GM23338 (cell line): ENCODE data around the gene ITGB1BP1. TPM values are rescaled to one million over a fixed set of nuclear protein-coding genes. Genes with fewer than 3 reads are reported as not detected.

Experiments
- ATAC-seq: fragments of 200-7000 bp; cut with Tn5 transposase; 3 replicates; pipeline ENCODE4 v1.9.1; 2020
- DNase-seq: peaks from one replicate; pipeline ENCODE4 v3.0.0-alpha.2; 2015; ENCODE audit warnings: low spot score
- H2AFZ ChIP-seq: fragments of 200-600 bp; sonication (generic); 2 replicates; pipeline ENCODE4 v1.8.0; 2016; ENCODE audit warnings: antibody characterized with exemption, mild to moderate bottlenecking, moderate library complexity
- H3F3A ChIP-seq: fragments of 200-600 bp; sonication (generic); replicated peaks from 2 replicates; pipeline ENCODE4 v1.8.0; 2017; ENCODE audit warnings: antibody characterized with exemption, mixed run types, low read depth
- H3K27ac ChIP-seq: fragments of 200-600 bp; sonication (generic); 2 replicates; pipeline ENCODE4 v1.6.1; 2016; ENCODE audit warnings: low read depth
- H3K27me3 ChIP-seq: fragments of 200-600 bp; sonication (generic); 2 replicates; pipeline ENCODE4 v1.8.0; 2016; ENCODE audit warnings: mild to moderate bottlenecking, mixed run types, moderate library complexity; ENCODE audit not compliant: insufficient read depth
- H3K36me3 ChIP-seq: fragments of 200-600 bp; sonication (generic); 2 replicates; pipeline ENCODE4 v1.8.0; 2016; ENCODE audit warnings: mild to moderate bottlenecking; ENCODE audit not compliant: insufficient read depth
- H3K4me1 ChIP-seq: fragments of 200-600 bp; sonication (generic); 2 replicates; pipeline ENCODE4 v1.8.0; 2016; ENCODE audit warnings: mild to moderate bottlenecking, moderate library complexity; ENCODE audit not compliant: insufficient read depth
- H3K4me2 ChIP-seq: fragments of 200-600 bp; sonication (generic); 2 replicates; pipeline ENCODE4 v1.7.1; 2017; ENCODE audit warnings: mixed run types
- H3K4me3 ChIP-seq: fragments of 200-600 bp; sonication (generic); 2 replicates; pipeline ENCODE4 v1.6.1; 2016; ENCODE audit warnings: mixed run types
- H3K79me2 ChIP-seq: fragments of 200-600 bp; sonication (generic); replicated peaks from 2 replicates; pipeline ENCODE4 v1.8.0; 2017; ENCODE audit warnings: mild to moderate bottlenecking; ENCODE audit not compliant: insufficient read depth
- H3K9me2 ChIP-seq: fragments of 200-600 bp; sonication (generic); 2 replicates; pipeline ENCODE4 v1.8.0; 2017; ENCODE audit not compliant: insufficient read depth
- H4K20me1 ChIP-seq: fragments of 200-600 bp; sonication (generic); replicated peaks from 2 replicates; pipeline ENCODE4 v1.8.0; 2017; ENCODE audit warnings: mild to moderate bottlenecking; ENCODE audit not compliant: insufficient read depth
- H3K27ac Mint-ChIP-seq: 2 replicates; pipeline ENCODE4 v1.8.0; 2020; ENCODE audit warnings: inconsistent platforms, mild to moderate bottlenecking, moderate library complexity, mixed read lengths
- H3K27me3 Mint-ChIP-seq: 3 replicates; pipeline ENCODE4 v1.8.0; 2022; ENCODE audit warnings: low read depth, mild to moderate bottlenecking, moderate library complexity, mixed read lengths, inconsistent platforms; ENCODE audit not compliant: insufficient read depth, poor library complexity
- H3K36me3 Mint-ChIP-seq: 3 replicates; pipeline ENCODE4 v1.8.0; 2021; ENCODE audit warnings: low read depth, mild to moderate bottlenecking, inconsistent platforms, moderate library complexity, mixed read lengths
- H3K4me1 Mint-ChIP-seq: 3 replicates; pipeline ENCODE4 v1.8.0; 2020; ENCODE audit warnings: mild to moderate bottlenecking, inconsistent platforms, mixed read lengths
- H3K4me3 Mint-ChIP-seq: 3 replicates; pipeline ENCODE4 v1.8.0; 2021; ENCODE audit warnings: moderate library complexity, mild to moderate bottlenecking, inconsistent platforms, mixed read lengths
- H3K9me3 Mint-ChIP-seq: 3 replicates; pipeline ENCODE4 v1.8.0; 2020; ENCODE audit warnings: moderate library complexity, mild to moderate bottlenecking, inconsistent platforms, mixed read lengths
- CTCF ChIP-seq, 2 experiments: fragments of 200-600 bp in 1 of 2; sonication (generic) in 1 of 2; conservative IDR thresholded peaks; 2 replicates each; pipeline versions ENCODE4 v1.5.1 to v1.6.1; 2016 to 2017; ENCODE audit warnings: antibody characterized with exemption in 2 of 2, low read depth in 2 of 2, mild to moderate bottlenecking in 2 of 2, moderate library complexity in 1 of 2
- ETS1 ChIP-seq: IDR thresholded peaks from 2 replicates; pipeline ENCODE4 v1.6.1; 2016; ENCODE audit warnings: antibody characterized with exemption
- EZH2 ChIP-seq: fragments of 200-600 bp; sonication (generic); IDR thresholded peaks from one replicate; pipeline ENCODE4 v1.8.0; 2017; ENCODE audit warnings: antibody characterized with exemption, mild to moderate bottlenecking, low read depth; ENCODE audit not compliant: unreplicated experiment
- EZH2phosphoT487 ChIP-seq: fragments of 200-600 bp; sonication (generic); IDR thresholded peaks from one replicate; pipeline ENCODE4 v1.8.1; 2018; ENCODE audit warnings: antibody characterized with exemption; ENCODE audit not compliant: unreplicated experiment
- JUNB ChIP-seq: IDR thresholded peaks from one replicate; pipeline ENCODE4 v1.6.1; 2016; ENCODE audit warnings: antibody characterized with exemption; ENCODE audit not compliant: unreplicated experiment
- STAT1 ChIP-seq: IDR thresholded peaks from one replicate; pipeline ENCODE4 v1.6.1; 2016; ENCODE audit warnings: antibody characterized with exemption; ENCODE audit not compliant: unreplicated experiment
- ZNF114 ChIP-seq: fragments of 250-450 bp; sonication (Bioruptor Pico); IDR thresholded peaks from 2 replicates; pipeline ENCODE4 v1.5.0; 2020; ENCODE audit warnings: mild to moderate bottlenecking, moderate library complexity
- ZNF331 ChIP-seq: fragments of 250-450 bp; sonication (Bioruptor Pico); IDR thresholded peaks from 2 replicates; pipeline ENCODE4 v1.5.0; 2020; ENCODE audit warnings: low read depth, mild to moderate bottlenecking, moderate library complexity
- ZNF462 ChIP-seq: fragments of 250-450 bp; sonication (Bioruptor Pico); IDR thresholded peaks from 2 replicates; pipeline ENCODE4 v1.5.0; 2020; ENCODE audit warnings: mild to moderate bottlenecking, moderate library complexity
- polyA plus RNA-seq: library from polyadenylated mRNA; unstranded; fragments of >200 nt; fragmentation: Nextera tagmentation; extraction: Ambion mirVana; gene quantifications from 2 replicates; pipeline ENCODE4 v1.2.1, GENCODE V29; 2016
- total RNA-seq: library from RNA; depleted of rRNA; stranded (reverse); fragments of >200 nt; shearing (Covaris generic); gene quantifications from 2 replicates; pipeline ENCODE4 v1.2.3, GENCODE V29; 2014

Gene ITGB1BP1
- total and polyA plus RNA-seq, 2 experiments from 2014 or later: 29.1 to 63.5 TPM

GRCh38 chr2:9364791-9365497 is 58.4 kb downstream of the ITGB1BP1 start (continued):
- no peak for TF ChIP-seq ZNF462 (CRISPR knock-in tag)

GRCh38 chr2:9364373-9364772 is 59.0 kb downstream of the ITGB1BP1 start:
- Histone ChIP-seq H3K9me2 (no peaks in the 10 kb centered on the region), H3F3A (no peaks in the 10 kb centered on the region), H3K27ac (no peak overlapping the region), H3K4me3 (no peak overlapping the region), H4K20me1 (no peaks in the 10 kb centered on the region), H2AFZ (no peak overlapping the region), H3K36me3 (no peaks in the 10 kb centered on the region; the same call in 1 of the 2 replicates), H3K4me1 (no peaks in the 10 kb centered on the region), H3K79me2 (no peaks in the 10 kb centered on the region), H3K27me3 (no peaks in the 10 kb centered on the region), H3K4me2 (no peak overlapping the region)
- Mint-ChIP-seq H3K36me3 (peaks cover 27% of the 10 kb centered on the region; the same call in 2 of the 3 replicates), H3K27me3 (peaks cover 3% of the 10 kb centered on the region), H3K9me3 (no peaks in the 10 kb centered on the region), H3K4me1 (no peaks in the 10 kb centered on the region), H3K4me3 (no peak overlapping the region), H3K27ac (no peak overlapping the region)
- DNase-seq (no peak), ATAC-seq (no peak)
- no peak for TF ChIP-seq ETS1
- TF ChIP-seq CTCF (conservative IDR thresholded peaks at IDR 0.05; ENCODE audit: low read depth in 2 of 2): no peak
- no peak for TF ChIP-seq ZNF114 (CRISPR knock-in tag)
- TF ChIP-seq EZH2phosphoT487: no peak
- no peak for TF ChIP-seq STAT1
- TF ChIP-seq JUNB: no peak
- TF ChIP-seq EZH2: no peak
- TF ChIP-seq ZNF331: no peak
